A549 (cell line): Measurements from ENCODE around the gene MSMP. TPM values are rescaled to one million over a fixed set of nuclear protein-coding genes. Genes with fewer than 3 reads are reported as not detected.

Source experiments
- ATAC-seq, 2 experiments: fragments of 200-7000 bp in 1 of 2; fragments of >200 bp in 1 of 2; cut with Nextera tagmentation in 1 of 2; cut with Tn5 transposase in 1 of 2; 3 replicates each; pipeline versions ENCODE4 v1.8.0 to v1.9.1; 2018 to 2020; ENCODE audit warnings: mild to moderate bottlenecking in 1 of 2, moderate library complexity in 1 of 2
- CTCF ChIA-PET: fragments of 300-600 bp; sonication (Branson Sonifier 250); formaldehyde crosslinking; extraction: SDS; loops from one replicate; lab custom pipeline; 2021; ENCODE audit warnings: antibody characterized with exemption, inconsistent platforms; lab: Yijun Ruan, JAX
- POLR2A ChIA-PET: fragments of 350-600 bp; formaldehyde crosslinking; extraction: SDS; loops from one replicate; lab custom pipeline; 2021; ENCODE audit warnings: antibody characterized with exemption, inconsistent platforms; lab: Yijun Ruan, JAX
- DNase-seq, 2 experiments: peaks; one replicate each; pipeline versions ENCODE4 v3.0.0 to v3.0.0-alpha.2; 2011 to 2016; ENCODE audit warnings: low read depth in 1 of 2, low spot score in 1 of 2
- FAIRE-seq: peaks from 2 replicates; lab custom pipeline; 2011; peaks lifted over from hg19 to GRCh38; lab: Jason Lieb, UNC
- H3K27ac ChIP-seq, 2 experiments: fragments of >200 bp; sonication (Bioruptor Twin); formaldehyde crosslinking; 3 replicates each; pipeline ENCODE4 v1.5.1; 2016 to 2017
- H3K4me1 ChIP-seq: fragments of >200 bp; sonication (Bioruptor Twin); formaldehyde crosslinking; 3 replicates; pipeline ENCODE4 v1.6.1; 2016
- H3K4me2 ChIP-seq: fragments of >200 bp; sonication (Bioruptor Twin); formaldehyde crosslinking; 3 replicates; pipeline ENCODE4 v1.6.1; 2016
- H3K4me3 ChIP-seq: fragments of >200 bp; sonication (Bioruptor Twin); formaldehyde crosslinking; 3 replicates; pipeline ENCODE4 v1.5.1; 2016
- H3K9me3 ChIP-seq: fragments of >200 bp; sonication (Bioruptor Twin); formaldehyde crosslinking; 3 replicates; pipeline ENCODE4 v1.6.1; 2016
- BCL3 ChIP-seq: fragments of >200 bp; sonication (Bioruptor Twin); formaldehyde crosslinking; IDR thresholded peaks from 3 replicates; pipeline ENCODE4 v1.6.1; 2016
- BHLHE40 ChIP-seq: IDR thresholded peaks from 2 replicates; pipeline ENCODE4 v1.6.1; 2012; ENCODE audit warnings: low read depth, low read length, inconsistent platforms
- CBX2 ChIP-seq: fragments of 200-600 bp; sonication (generic); IDR thresholded peaks from 2 replicates; pipeline ENCODE4 v1.6.1; 2016; ENCODE audit warnings: low read depth, mild to moderate bottlenecking, borderline replicate concordance
- E2F6 ChIP-seq: IDR thresholded peaks from 2 replicates; pipeline ENCODE4 v1.6.1; 2012; ENCODE audit warnings: low read depth, borderline replicate concordance
- EHF ChIP-seq: fragments of 250-450 bp; sonication (Bioruptor Pico); IDR thresholded peaks from 2 replicates; pipeline ENCODE4 v1.5.0; 2020; ENCODE audit warnings: mild to moderate bottlenecking
- ELK1 ChIP-seq: fragments of 150-350 bp; IDR thresholded peaks from 2 replicates; pipeline ENCODE4 v1.6.1; 2014; ENCODE audit warnings: low read depth, mild to moderate bottlenecking, low read length
- EP300 ChIP-seq, 2 experiments: fragments of >200 bp; sonication (Bioruptor Twin); formaldehyde crosslinking; IDR thresholded peaks; 2 replicates in 1 of 2; 3 replicates in 1 of 2; pipeline ENCODE4 v1.6.1; 2016 to 2017
- HDAC2 ChIP-seq: fragments of 200-600 bp; sonication (generic); IDR thresholded peaks from 2 replicates; pipeline ENCODE4 v1.6.1; 2016
- HES2 ChIP-seq: fragments of >200 bp; sonication (Bioruptor Twin); formaldehyde crosslinking; IDR thresholded peaks from 2 replicates; pipeline ENCODE4 v1.6.1; 2016
- HEYL ChIP-seq: fragments of 250-450 bp; sonication (Bioruptor Pico); IDR thresholded peaks from 2 replicates; pipeline ENCODE4 v1.8.0; 2021; ENCODE audit warnings: mild to moderate bottlenecking, moderate library complexity
- HMGXB4 ChIP-seq: fragments of 250-450 bp; sonication (Bioruptor Pico); IDR thresholded peaks from 2 replicates; pipeline ENCODE4 v1.5.0; 2021; ENCODE audit warnings: mild to moderate bottlenecking, moderate library complexity, borderline replicate concordance
- HOXB13 ChIP-seq: fragments of 250-450 bp; sonication (Bioruptor Pico); IDR thresholded peaks from 2 replicates; pipeline ENCODE4 v1.5.0; 2020; ENCODE audit warnings: low read depth, mild to moderate bottlenecking, moderate library complexity
- JUN ChIP-seq, 2 experiments: fragments of >200 bp; sonication (Bioruptor Twin); formaldehyde crosslinking; IDR thresholded peaks; 2 replicates in 1 of 2; 3 replicates in 1 of 2; pipeline ENCODE4 v1.6.1; 2016 to 2017
- JUNB ChIP-seq: fragments of >200 bp; sonication (Bioruptor Twin); formaldehyde crosslinking; IDR thresholded peaks from 2 replicates; pipeline ENCODE4 v1.6.1; 2016
- KDM5A ChIP-seq: fragments of 200-600 bp; sonication (generic); IDR thresholded peaks from 2 replicates; pipeline ENCODE4 v1.6.1; 2016; ENCODE audit warnings: antibody characterized with exemption, mild to moderate bottlenecking
- MAX ChIP-seq: IDR thresholded peaks from 2 replicates; pipeline ENCODE4 v1.6.1; 2012
- MYC ChIP-seq: IDR thresholded peaks from 2 replicates; pipeline ENCODE4 v1.6.1; 2012; ENCODE audit warnings: mild to moderate bottlenecking, inconsistent platforms, low read length, improper control_type of control experiment, borderline replicate concordance
- NR3C1 ChIP-seq: fragments of >200 bp; sonication (Bioruptor Twin); formaldehyde crosslinking; IDR thresholded peaks from 3 replicates; pipeline ENCODE4 v1.6.1; 2017
- POLR2A ChIP-seq: IDR thresholded peaks from 2 replicates; pipeline ENCODE4 v1.6.1; 2012; ENCODE audit warnings: mild to moderate bottlenecking, low read length
- REST ChIP-seq: fragments of 200-600 bp; sonication (generic); IDR thresholded peaks from 2 replicates; pipeline ENCODE4 v1.6.1; 2016; ENCODE audit warnings: antibody characterized with exemption, mild to moderate bottlenecking, moderate library complexity
- SREBF2 ChIP-seq: fragments of 450-650 bp; IDR thresholded peaks from 2 replicates; pipeline ENCODE4 v1.6.1; 2014; ENCODE audit warnings: mild to moderate bottlenecking, moderate library complexity
- USF2 ChIP-seq: fragments of 450-650 bp; IDR thresholded peaks from 2 replicates; pipeline ENCODE4 v1.6.1; 2014; ENCODE audit warnings: antibody characterized with exemption
- ZC3H11A ChIP-seq: fragments of 450-650 bp; IDR thresholded peaks from 2 replicates; pipeline ENCODE4 v1.6.1; 2014; ENCODE audit warnings: antibody characterized with exemption, mild to moderate bottlenecking
- ZFP36 ChIP-seq: fragments of 450-650 bp; IDR thresholded peaks from 2 replicates; pipeline ENCODE4 v1.6.1; 2014; ENCODE audit warnings: borderline replicate concordance; ENCODE audit not compliant: partially characterized antibody
- whole genome bisulfite sequencing: methylation state at CpG from one replicate; pipeline ENCODE4 v1.1.6; 2017; ENCODE audit errors: missing lambda C conversion rate; 5-methylcytosine and 5-hydroxymethylcytosine counted together
- polyA plus RNA-seq, 4 experiments: library from polyadenylated mRNA; depleted of rRNA in 3 of 4; stranded (reverse); fragments of >200 nt; fragmentation: RNase III in 1 of 4; extraction: RNeasy Plus Mini Kit Qiagen cat#74134 plus additional on column Dnase treatment in 1 of 4; gene quantifications; 2 replicates in 3 of 4; 3 replicates in 1 of 4; pipeline ENCODE4 v1.2.3, GENCODE V29; 2011 to 2017

The MSMP gene
- polyA plus RNA-seq, 2 of the 4 experiments (the other 2 are of a cell fraction) = not detected

- 87% methylated on average over 4 of the region's 4 CpGs for WGBS
- FAIRE-seq (no peak), DNase-seq (no peak), ATAC-seq (no peak)
- H3K9me3 ChIP-seq = no peaks in the 10 kb centered on the region
- TF ChIP-seq HDAC2 = no peak
- no peak for TF ChIP-seq BHLHE40
- no peak for TF ChIP-seq JUNB
- TF ChIP-seq HMGXB4 (CRISPR knock-in tag) = no peak
- no peak for TF ChIP-seq ZC3H11A
- TF ChIP-seq EP300 (IDR thresholded peaks at IDR 0.05) = no peak
- TF ChIP-seq E2F6 = no peak
- no peak for TF ChIP-seq ZFP36
- TF ChIP-seq KDM5A = no peak
- TF ChIP-seq REST = no peak
- no peak for TF ChIP-seq JUN (IDR thresholded peaks at IDR 0.05)
- TF ChIP-seq BCL3 = no peak
- no peak for TF ChIP-seq MYC
- TF ChIP-seq POLR2A = no peak
- no peak for TF ChIP-seq HES2
- CTCF ChIA-PET = interaction anchor here (0.5 to 6.5 kb wide), 12 partner anchors 9 to 97 kb away, joined by 3 to 75 read pairs (median 7); partner anchors contain the start of genes CCDC107, CREB3, GBA2 and RGP1
- no peak overlapping the region for H3K4me3 ChIP-seq
- POLR2A ChIA-PET = no interaction called here
- H3K27ac ChIP-seq = no peak overlapping the region
- peaks cover 16% of the 10 kb centered on the region for H3K4me1 ChIP-seq
- no peak overlapping the region for H3K4me2 ChIP-seq
Observed at GRCh38 chr9:35755071-35755470, 995 bp upstream of the MSMP start.

GRCh38 chr9:35753466-35753865, 610 bp downstream of the MSMP start:
- no peak overlapping the region for H3K27ac ChIP-seq
- H3K4me1 ChIP-seq = peaks cover 14% of the 10 kb centered on the region
- FAIRE-seq (no peak), ATAC-seq (no peak), DNase-seq (no peak)
- ChIA-PET POLR2A (no interaction called here), CTCF (interaction anchor here (0.8 to 6.5 kb wide), 9 partner anchors 7 to 95 kb away, joined by 3 to 75 read pairs (median 6); partner anchors contain the start of genes CCDC107, CREB3, GBA2 and RGP1)
- H3K4me3 ChIP-seq = no peak overlapping the region
- no peak overlapping the region for H3K4me2 ChIP-seq
- 92% methylated on average over 5 of the region's 5 CpGs for WGBS
- H3K9me3 ChIP-seq = no peaks in the 10 kb centered on the region
- TF ChIP-seq USF2 (no peak), HEYL (CRISPR knock-in tag) (no peak), MAX (no peak), HOXB13 (no peak), ELK1 (no peak), NR3C1 (no peak), REST (no peak), SREBF2 (no peak), ZC3H11A (no peak), POLR2A (no peak), CBX2 (no peak), EHF (CRISPR knock-in tag) (no peak)
